ENCODE results near the gene TMEM200A. TPM values are rescaled to one million over a fixed set of nuclear protein-coding genes. Genes with fewer than 3 reads are reported as not detected.
A peak's percentile ranks its signal among the peaks of the same experiment; 100 is the strongest.

TMEM200A gene
- total RNA-seq, 1 donor from 2014 or later = 3.7 TPM

DNA sequence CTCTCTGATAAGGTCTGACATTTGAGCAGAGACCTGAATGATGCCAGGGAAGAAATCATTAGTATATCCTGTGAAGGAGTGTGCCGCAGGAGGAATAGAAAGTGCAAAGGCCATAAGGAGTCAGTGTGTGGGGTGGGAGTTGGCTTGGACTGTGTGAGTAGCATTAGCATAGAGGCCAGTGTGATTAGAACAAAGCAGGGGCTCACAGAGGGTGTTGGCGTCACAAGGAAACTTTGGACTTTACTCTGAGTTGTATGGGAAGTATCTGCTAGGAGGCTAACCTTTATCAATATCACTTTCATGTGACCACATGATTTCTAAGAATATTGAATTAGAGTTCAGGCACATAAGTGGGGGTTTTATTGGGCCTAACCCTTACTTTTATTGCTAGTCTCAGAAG is 12.1 kb downstream of the TMEM200A start:
- no peak for DNase-seq (ENCODE audit: low read depth)

GRCh38 chr6:130379223-130379622 is 13.4 kb downstream of the TMEM200A start:
- DNase-seq (ENCODE audit: low read depth) = no peak

DNA sequence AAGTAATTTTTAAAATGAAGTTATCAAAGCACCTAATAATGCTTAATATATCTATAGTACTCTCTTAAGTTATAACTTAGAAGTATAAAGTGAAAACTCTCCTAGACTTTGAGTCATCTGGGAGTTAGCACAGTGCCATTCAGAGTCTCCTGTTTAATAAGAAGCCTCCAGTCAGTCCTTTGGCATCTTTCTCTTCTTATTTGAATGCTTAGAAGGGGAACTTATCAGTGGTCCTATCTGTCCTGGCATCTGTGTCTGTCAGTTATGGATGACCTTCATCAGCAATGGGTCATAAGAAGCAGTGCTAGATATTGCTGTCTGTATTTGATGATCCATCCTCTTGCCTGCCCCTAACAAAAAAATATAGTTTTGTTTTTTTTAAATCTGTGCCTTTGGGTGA is 15.2 kb downstream of the TMEM200A start:
- no peak for DNase-seq (ENCODE audit: low read depth)

DNA sequence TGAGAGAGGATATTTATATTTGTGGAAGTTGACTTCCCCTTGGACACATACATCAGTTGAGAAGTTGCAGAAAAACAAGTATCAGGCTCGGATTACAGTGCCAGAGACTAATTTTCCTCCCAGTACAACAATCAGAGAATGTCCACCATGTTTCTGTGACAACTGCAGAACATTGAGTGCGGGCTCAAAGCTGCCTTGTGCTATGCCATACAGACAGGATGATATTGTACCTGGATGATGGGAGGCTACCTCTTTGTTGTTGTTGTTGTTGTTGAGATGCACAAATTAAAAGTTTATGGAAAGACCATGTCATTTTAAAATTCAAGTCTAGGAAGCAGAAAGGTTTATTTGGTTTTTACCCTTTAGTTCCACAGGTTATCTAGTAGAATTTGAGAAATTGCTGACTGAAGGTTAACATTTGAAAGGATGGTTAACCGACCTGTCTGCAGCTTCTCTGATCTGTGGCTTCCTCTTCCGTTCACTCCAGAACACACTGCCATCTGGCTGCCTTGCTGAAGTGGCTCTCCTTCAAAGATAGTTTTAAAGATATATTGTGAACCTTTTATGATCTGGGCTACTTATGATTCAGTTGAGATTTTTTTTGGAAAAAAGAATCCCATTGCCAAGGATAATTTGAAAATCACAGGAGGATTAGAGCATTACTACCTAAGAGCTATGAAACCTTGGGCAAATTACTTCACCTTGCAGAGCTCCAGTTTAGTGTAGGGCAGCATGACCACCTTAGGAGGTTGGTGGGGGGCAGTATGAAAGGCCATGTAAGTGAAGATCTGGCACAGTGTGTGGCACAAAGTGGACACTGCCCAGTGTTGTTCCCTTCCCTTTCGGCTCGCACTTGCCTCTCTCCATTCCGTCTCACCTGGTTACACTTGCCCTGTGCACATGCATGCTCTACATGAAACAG is 15.9 kb downstream of the TMEM200A start:
- DNase-seq (ENCODE audit: low read depth) = no peak

DNA sequence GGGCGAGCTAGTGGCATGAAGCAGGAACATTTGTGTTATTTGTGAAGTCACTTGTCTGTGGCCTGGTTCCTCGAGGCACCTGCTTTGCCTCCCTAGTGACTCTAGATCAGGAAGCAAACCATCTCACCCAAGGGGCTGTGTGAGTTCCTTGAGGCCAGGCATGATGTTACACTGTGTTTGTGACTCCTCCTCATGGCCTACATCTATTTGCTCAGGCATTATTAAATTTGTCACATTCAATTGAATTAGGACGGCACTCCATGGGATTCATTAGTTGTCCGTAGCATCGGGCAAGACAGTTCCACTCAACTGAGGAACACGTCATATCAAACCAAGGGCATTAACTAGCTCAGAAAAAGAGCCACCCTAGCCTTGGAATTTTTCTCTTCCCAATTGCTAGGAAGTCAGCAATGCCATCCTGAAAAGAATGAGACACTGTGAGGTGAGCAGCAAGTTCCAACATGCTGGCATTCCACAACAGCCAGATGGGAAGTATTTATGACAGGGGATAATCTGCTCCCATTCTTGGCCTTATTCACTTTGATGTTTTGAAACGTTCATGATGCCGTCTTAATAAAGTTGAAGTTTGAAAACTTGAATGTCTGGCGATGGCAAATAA is 17.2 kb downstream of the TMEM200A start:
- no peak for DNase-seq (ENCODE audit: low read depth)

DNA sequence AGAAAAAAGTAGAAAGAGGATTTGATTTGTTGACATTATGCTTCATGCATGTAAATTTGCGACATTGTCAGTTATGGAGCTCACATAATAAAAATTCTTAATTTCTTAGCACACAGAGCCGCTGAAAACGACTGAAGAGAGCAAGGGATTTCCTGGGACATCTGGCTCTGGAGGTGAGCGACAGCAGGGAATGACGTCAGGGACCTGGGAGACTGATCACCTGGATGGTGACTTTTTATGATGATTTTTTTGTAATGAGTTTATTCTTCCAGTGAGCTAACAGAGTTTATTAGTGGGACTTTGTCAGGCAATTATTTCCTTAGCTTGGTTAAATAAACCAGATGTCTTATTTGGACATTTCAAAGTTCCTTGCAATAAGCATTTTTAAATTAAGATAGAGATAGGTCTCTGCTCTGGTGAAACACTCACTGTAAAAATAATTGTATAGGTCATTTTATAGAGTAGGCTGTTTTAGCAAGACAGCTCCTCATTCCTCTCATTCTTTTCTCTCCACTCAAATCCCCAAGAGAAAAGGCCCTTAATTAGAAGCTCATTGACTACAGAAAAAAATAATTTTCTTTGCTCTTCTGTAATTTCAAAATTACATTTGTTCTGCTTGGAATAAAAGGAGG is 19.4 kb downstream of the TMEM200A start:
- DNase-seq (ENCODE audit: low read depth) = no peak

- DNase-seq (ENCODE audit: low read depth) = no peak
Observed at GRCh38 chr6:130389142-130389541, 23.3 kb downstream of the TMEM200A start.

DNA sequence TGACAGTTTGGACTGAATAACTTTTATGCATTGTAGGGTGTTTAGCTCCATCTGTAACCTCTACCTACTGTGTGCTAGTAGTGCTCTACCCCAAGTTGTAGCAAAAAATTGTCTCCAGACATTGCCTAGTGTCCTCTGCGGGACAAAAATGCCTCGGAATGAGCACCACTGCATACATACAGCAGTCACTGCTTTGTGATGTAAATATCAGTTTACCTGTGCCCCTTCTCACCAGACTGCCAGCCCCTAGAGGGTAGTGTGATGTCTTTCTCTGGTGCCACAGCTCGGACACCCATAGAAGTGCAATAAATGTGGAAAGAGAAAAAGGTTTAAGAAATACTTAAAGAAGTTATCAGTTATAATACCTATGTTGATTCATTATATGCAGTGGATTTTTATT is 25.1 kb downstream of the TMEM200A start:
- DNase-seq (ENCODE audit: low read depth) = no peak

DNA sequence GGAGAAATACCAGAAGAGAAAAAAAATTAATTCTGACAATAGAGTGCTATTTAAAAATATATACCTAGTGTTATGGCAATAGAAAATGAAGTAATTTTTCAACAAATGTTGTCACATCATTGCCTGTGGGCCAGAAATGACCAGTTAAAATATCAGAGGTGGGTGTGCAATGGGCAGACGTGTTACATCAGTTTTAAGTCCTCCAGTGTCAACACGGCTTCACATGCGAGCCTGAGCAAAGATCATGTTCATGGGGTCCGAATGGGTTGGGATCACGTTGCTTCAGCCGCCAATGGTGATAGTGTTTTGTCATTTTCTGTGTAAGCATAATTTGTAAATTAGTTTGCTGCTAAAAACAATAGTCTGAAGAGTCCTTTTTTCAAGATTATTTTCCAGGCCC is 27.5 kb downstream of the TMEM200A start:
- DNase-seq (ENCODE audit: low read depth) = no peak

GRCh38 chr6:130394246-130394645 is 28.4 kb downstream of the TMEM200A start:
- DNase-seq (ENCODE audit: low read depth) = no peak

DNA sequence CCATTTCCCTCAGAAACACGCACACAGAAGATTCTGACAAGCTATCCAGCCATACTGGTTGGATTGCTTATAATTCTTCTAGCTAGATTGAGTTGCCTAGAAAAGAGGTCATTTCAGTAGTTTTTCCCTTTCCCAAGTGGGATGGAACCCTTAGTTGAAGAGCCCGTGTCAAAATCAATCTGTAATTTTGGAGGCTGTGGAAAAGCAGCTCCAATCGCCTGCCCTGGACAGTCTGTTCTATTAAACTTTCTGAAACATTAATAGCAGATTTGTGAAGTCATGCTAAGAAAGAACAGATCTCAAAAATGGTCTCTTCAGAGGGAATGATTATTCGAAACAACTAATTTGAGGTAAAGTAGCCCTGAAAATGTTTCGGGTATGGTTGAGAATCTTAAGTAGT is 29.3 kb downstream of the TMEM200A start:
- DNase-seq (ENCODE audit: low read depth) = no peak

DNA sequence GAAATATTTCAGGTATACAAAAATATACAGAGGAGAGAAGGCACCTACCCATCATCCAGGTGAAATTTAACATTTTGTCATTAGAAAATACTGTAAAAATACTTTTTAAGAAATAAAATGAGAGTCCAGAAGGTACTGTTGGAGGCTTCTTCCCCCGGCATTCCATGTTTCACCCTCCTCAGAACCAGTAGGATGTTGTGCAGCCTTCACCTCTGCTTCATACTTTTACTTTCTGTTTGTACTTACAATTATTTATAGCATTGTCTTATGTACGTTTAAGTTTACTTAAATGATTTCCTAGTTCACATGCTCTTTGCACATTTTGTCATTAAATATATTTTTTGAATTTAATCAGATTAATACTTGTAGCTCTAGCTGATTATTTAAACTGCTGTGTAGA is 30.9 kb downstream of the TMEM200A start:
- DNase-seq (ENCODE audit: low read depth) = peak; percentile 7

DNA sequence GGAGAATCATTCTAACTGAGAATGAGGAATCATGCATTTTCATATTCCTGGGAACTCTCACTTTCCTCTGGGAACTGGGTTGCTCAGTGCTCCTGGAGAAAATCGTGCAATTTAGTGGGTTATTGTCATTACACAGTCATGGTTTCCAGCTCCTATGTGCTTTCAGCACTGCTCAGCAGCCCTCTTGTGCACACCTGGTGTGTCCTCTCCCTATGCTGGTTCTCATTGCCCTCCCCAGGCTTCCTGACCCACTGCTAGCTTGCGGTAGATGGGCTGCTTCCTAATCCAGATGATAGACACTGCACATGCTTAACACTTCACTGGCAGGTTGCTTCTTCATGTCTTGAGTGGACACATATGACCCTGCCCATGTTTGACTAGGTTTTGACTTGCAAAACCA is 39.7 kb downstream of the TMEM200A start:
- DNase-seq (ENCODE audit: low read depth) = no peak

DNA sequence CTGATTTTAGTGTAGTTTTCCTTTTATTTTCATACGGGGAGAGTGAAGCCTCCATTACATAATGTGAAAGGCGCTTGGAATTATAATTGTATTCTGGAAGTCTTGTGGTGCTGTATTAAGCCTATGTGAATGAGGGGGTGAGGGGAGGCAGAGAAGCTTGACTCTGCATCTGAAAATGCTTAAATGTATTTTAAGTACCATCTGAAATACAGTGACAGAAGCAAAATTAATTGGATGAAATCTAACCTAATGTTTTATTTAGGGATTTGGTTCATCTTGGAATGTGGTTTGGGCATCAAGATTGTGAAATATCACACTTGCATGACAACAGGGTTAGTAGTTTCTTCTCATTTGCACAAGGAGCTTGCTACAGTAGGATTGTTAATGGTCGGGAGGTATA is 41.2 kb downstream of the TMEM200A start:
- DNase-seq (ENCODE audit: low read depth) = no peak

GRCh38 chr6:130409418-130410100 is 43.7 kb downstream of the TMEM200A start:
- no peak for DNase-seq (ENCODE audit: low read depth)

- DNase-seq (ENCODE audit: low read depth) = no peak
Observed at GRCh38 chr6:130411481-130411880, 45.7 kb downstream of the TMEM200A start.

DNA sequence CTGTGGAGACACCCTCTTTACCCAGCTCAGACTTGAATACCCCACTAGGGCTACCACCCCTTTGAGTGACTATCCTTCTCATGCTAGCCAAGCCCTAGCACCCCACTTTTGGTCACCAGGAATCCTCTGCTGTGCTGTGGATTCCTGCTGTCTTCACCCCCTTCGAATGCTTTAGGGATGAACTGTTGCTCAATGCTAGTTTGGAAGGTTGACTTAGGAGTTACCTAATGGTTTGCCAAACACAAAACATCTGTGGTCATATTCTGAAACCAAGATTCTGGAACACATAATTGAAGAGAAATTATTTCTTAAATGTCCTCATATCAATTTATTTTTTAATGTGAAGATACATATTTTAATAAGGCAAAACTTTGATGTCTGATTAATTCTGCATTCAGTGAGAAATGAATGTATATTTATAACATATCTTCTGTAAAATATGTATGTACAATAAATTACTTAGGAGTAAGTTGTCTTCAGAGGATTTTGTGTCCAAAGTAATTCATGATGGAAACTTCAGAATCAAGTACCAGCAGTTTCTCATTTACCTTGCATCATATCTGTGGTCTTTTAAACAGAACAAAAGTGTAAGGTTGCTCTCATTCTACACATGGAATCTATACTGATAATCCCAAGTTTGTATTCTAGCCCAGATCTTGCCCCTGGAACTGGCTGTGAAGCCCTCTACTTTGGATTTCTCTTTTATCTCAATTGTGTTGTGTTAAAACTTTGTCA is 46.9 kb downstream of the TMEM200A start:
- no peak for DNase-seq (ENCODE audit: low read depth)

DNA sequence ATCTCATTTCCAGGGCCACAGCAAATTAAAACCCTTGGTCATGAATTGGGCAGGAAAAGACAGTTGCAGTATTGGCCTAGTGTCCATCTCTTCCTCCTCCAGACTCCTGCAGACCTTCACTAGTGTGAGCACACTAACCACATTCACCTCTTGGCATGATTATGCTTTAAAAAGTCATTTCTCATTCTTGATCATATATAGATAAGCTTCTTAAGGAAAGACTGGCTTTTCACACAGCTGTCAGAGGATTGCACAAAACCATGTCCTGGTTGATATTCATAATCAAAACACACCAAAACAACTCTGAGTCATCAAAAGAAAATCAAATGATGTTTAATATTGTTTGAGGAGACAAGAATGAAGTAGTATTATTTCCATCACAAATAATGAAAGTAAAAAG is 52.1 kb downstream of the TMEM200A start:
- DNase-seq (ENCODE audit: low read depth) = no peak

GRCh38 chr6:130420911-130421310 is 55.1 kb downstream of the TMEM200A start:
- peak; percentile 16 for DNase-seq (ENCODE audit: low read depth)

GRCh38 chr6:130421585-130421984 is 55.8 kb downstream of the TMEM200A start:
- peak; percentile 30 for DNase-seq (ENCODE audit: low read depth)

DNA sequence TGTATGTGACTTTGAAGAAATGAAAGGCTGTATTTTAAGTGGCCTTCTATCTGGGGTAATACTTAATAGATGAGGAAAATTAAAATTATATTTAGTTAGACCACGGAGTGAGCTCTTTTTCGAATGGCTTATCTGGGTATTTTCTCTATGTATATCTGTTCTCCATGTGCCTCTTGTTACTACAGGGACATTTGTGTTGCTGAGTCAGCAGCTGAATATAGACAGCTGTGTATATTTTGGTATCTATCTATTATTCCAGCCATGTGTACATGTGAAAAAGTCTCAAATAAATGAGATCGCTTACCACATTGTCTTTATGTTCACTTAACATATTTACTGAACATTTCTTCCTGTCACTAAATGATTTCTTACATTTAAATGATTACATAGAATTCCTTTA is 57.2 kb downstream of the TMEM200A start:
- no peak for DNase-seq (ENCODE audit: low read depth)

- no peak for DNase-seq (ENCODE audit: low read depth)
Observed at GRCh38 chr6:130424710-130425109, 58.9 kb downstream of the TMEM200A start.
